GM23338 (cell line): ENCODE results near the gene CHD9. TPM values are rescaled to one million over a fixed set of nuclear protein-coding genes. Genes with fewer than 3 reads are reported as not detected.
A peak's percentile ranks its signal among the peaks of the same experiment; 100 is the strongest.

Experiments used
- ATAC-seq: fragments of 200-7000 bp; cut with Tn5 transposase; 3 replicates; pipeline ENCODE4 v1.9.1; 2020
- DNase-seq: peaks from one replicate; pipeline ENCODE4 v3.0.0-alpha.2; 2015; ENCODE audit warnings: low spot score
- H2AFZ ChIP-seq: fragments of 200-600 bp; sonication (generic); 2 replicates; pipeline ENCODE4 v1.8.0; 2016; ENCODE audit warnings: antibody characterized with exemption, mild to moderate bottlenecking, moderate library complexity
- H3F3A ChIP-seq: fragments of 200-600 bp; sonication (generic); replicated peaks from 2 replicates; pipeline ENCODE4 v1.8.0; 2017; ENCODE audit warnings: antibody characterized with exemption, mixed run types, low read depth
- H3K27ac ChIP-seq: fragments of 200-600 bp; sonication (generic); 2 replicates; pipeline ENCODE4 v1.6.1; 2016; ENCODE audit warnings: low read depth
- H3K27me3 ChIP-seq: fragments of 200-600 bp; sonication (generic); 2 replicates; pipeline ENCODE4 v1.8.0; 2016; ENCODE audit warnings: mild to moderate bottlenecking, mixed run types, moderate library complexity; ENCODE audit not compliant: insufficient read depth
- H3K36me3 ChIP-seq: fragments of 200-600 bp; sonication (generic); 2 replicates; pipeline ENCODE4 v1.8.0; 2016; ENCODE audit warnings: mild to moderate bottlenecking; ENCODE audit not compliant: insufficient read depth
- H3K4me1 ChIP-seq: fragments of 200-600 bp; sonication (generic); 2 replicates; pipeline ENCODE4 v1.8.0; 2016; ENCODE audit warnings: mild to moderate bottlenecking, moderate library complexity; ENCODE audit not compliant: insufficient read depth
- H3K4me2 ChIP-seq: fragments of 200-600 bp; sonication (generic); 2 replicates; pipeline ENCODE4 v1.7.1; 2017; ENCODE audit warnings: mixed run types
- H3K4me3 ChIP-seq: fragments of 200-600 bp; sonication (generic); 2 replicates; pipeline ENCODE4 v1.6.1; 2016; ENCODE audit warnings: mixed run types
- H3K79me2 ChIP-seq: fragments of 200-600 bp; sonication (generic); replicated peaks from 2 replicates; pipeline ENCODE4 v1.8.0; 2017; ENCODE audit warnings: mild to moderate bottlenecking; ENCODE audit not compliant: insufficient read depth
- H3K9me2 ChIP-seq: fragments of 200-600 bp; sonication (generic); 2 replicates; pipeline ENCODE4 v1.8.0; 2017; ENCODE audit not compliant: insufficient read depth
- H4K20me1 ChIP-seq: fragments of 200-600 bp; sonication (generic); replicated peaks from 2 replicates; pipeline ENCODE4 v1.8.0; 2017; ENCODE audit warnings: mild to moderate bottlenecking; ENCODE audit not compliant: insufficient read depth
- H3K27ac Mint-ChIP-seq: 2 replicates; pipeline ENCODE4 v1.8.0; 2020; ENCODE audit warnings: inconsistent platforms, mild to moderate bottlenecking, moderate library complexity, mixed read lengths
- H3K27me3 Mint-ChIP-seq: 3 replicates; pipeline ENCODE4 v1.8.0; 2022; ENCODE audit warnings: low read depth, mild to moderate bottlenecking, moderate library complexity, mixed read lengths, inconsistent platforms; ENCODE audit not compliant: insufficient read depth, poor library complexity
- H3K36me3 Mint-ChIP-seq: 3 replicates; pipeline ENCODE4 v1.8.0; 2021; ENCODE audit warnings: low read depth, mild to moderate bottlenecking, inconsistent platforms, moderate library complexity, mixed read lengths
- H3K4me1 Mint-ChIP-seq: 3 replicates; pipeline ENCODE4 v1.8.0; 2020; ENCODE audit warnings: mild to moderate bottlenecking, inconsistent platforms, mixed read lengths
- H3K4me3 Mint-ChIP-seq: 3 replicates; pipeline ENCODE4 v1.8.0; 2021; ENCODE audit warnings: moderate library complexity, mild to moderate bottlenecking, inconsistent platforms, mixed read lengths
- H3K9me3 Mint-ChIP-seq: 3 replicates; pipeline ENCODE4 v1.8.0; 2020; ENCODE audit warnings: moderate library complexity, mild to moderate bottlenecking, inconsistent platforms, mixed read lengths
- CREB1 ChIP-seq: fragments of 250-450 bp; sonication (Bioruptor Pico); IDR thresholded peaks from 2 replicates; pipeline ENCODE4 v1.5.0; 2020; ENCODE audit warnings: low read depth, mild to moderate bottlenecking, moderate library complexity
- EZH2 ChIP-seq: fragments of 200-600 bp; sonication (generic); IDR thresholded peaks from one replicate; pipeline ENCODE4 v1.8.0; 2017; ENCODE audit warnings: antibody characterized with exemption, mild to moderate bottlenecking, low read depth; ENCODE audit not compliant: unreplicated experiment
- EZH2phosphoT487 ChIP-seq: fragments of 200-600 bp; sonication (generic); IDR thresholded peaks from one replicate; pipeline ENCODE4 v1.8.1; 2018; ENCODE audit warnings: antibody characterized with exemption; ENCODE audit not compliant: unreplicated experiment
- JUNB ChIP-seq: IDR thresholded peaks from one replicate; pipeline ENCODE4 v1.6.1; 2016; ENCODE audit warnings: antibody characterized with exemption; ENCODE audit not compliant: unreplicated experiment
- POLR2AphosphoS5 ChIP-seq: IDR thresholded peaks from 2 replicates; pipeline ENCODE4 v1.6.1; 2016; ENCODE audit warnings: antibody characterized with exemption, low read depth
- STAT1 ChIP-seq: IDR thresholded peaks from one replicate; pipeline ENCODE4 v1.6.1; 2016; ENCODE audit warnings: antibody characterized with exemption; ENCODE audit not compliant: unreplicated experiment
- ZNF114 ChIP-seq: fragments of 250-450 bp; sonication (Bioruptor Pico); IDR thresholded peaks from 2 replicates; pipeline ENCODE4 v1.5.0; 2020; ENCODE audit warnings: mild to moderate bottlenecking, moderate library complexity
- ZNF331 ChIP-seq: fragments of 250-450 bp; sonication (Bioruptor Pico); IDR thresholded peaks from 2 replicates; pipeline ENCODE4 v1.5.0; 2020; ENCODE audit warnings: low read depth, mild to moderate bottlenecking, moderate library complexity
- polyA plus RNA-seq: library from polyadenylated mRNA; unstranded; fragments of >200 nt; fragmentation: Nextera tagmentation; extraction: Ambion mirVana; gene quantifications from 2 replicates; pipeline ENCODE4 v1.2.1, GENCODE V29; 2016
- total RNA-seq: library from RNA; depleted of rRNA; stranded (reverse); fragments of >200 nt; shearing (Covaris generic); gene quantifications from 2 replicates; pipeline ENCODE4 v1.2.3, GENCODE V29; 2014
- TF ChIP-seq, protein P1 (sequence below): IDR thresholded peaks from one replicate; pipeline ENCODE4 v1.6.1; 2018; ENCODE audit warnings: antibody characterized with exemption; ENCODE audit not compliant: unreplicated experiment

The CHD9 gene
- total and polyA plus RNA-seq, 2 experiments from 2014 or later = 18.8 to 46.6 TPM

DNA sequence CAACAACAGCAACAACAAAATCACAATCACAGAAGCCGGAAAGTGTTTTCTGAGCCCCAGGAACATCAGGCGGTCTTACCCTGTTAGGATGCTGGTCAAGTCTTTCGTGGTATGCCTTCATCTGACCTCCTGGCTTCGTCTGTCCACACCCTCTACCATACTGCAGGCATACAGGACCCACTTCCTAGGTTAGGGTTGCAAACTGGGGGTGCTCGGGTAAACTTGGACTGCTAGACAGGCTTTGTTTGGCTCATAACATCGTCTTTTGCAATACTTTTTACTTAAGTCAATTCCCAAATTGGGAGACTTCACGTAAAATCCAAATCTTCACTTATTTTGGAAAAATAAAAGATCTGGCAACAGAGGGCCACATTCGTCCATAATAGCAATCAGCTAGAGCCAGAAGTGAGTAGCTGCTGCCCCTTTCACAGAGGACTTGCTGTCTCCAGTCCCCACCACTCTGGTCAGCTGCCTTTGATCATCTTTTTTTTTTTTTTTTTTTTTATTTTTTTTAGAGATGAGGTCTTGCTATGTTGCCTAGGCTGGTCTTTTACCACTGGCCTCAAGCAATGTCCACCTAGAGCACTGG lies 30.0 kb downstream of the CHD9 start:
- no peak for TF ChIP-seq EZH2
- TF ChIP-seq, protein P1, sequence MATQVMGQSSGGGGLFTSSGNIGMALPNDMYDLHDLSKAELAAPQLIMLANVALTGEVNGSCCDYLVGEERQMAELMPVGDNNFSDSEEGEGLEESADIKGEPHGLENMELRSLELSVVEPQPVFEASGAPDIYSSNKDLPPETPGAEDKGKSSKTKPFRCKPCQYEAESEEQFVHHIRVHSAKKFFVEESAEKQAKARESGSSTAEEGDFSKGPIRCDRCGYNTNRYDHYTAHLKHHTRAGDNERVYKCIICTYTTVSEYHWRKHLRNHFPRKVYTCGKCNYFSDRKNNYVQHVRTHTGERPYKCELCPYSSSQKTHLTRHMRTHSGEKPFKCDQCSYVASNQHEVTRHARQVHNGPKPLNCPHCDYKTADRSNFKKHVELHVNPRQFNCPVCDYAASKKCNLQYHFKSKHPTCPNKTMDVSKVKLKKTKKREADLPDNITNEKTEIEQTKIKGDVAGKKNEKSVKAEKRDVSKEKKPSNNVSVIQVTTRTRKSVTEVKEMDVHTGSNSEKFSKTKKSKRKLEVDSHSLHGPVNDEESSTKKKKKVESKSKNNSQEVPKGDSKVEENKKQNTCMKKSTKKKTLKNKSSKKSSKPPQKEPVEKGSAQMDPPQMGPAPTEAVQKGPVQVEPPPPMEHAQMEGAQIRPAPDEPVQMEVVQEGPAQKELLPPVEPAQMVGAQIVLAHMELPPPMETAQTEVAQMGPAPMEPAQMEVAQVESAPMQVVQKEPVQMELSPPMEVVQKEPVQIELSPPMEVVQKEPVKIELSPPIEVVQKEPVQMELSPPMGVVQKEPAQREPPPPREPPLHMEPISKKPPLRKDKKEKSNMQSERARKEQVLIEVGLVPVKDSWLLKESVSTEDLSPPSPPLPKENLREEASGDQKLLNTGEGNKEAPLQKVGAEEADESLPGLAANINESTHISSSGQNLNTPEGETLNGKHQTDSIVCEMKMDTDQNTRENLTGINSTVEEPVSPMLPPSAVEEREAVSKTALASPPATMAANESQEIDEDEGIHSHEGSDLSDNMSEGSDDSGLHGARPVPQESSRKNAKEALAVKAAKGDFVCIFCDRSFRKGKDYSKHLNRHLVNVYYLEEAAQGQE = no peak
- Mint-ChIP-seq H3K36me3 (no peaks in the 10 kb centered on the region; the same call in none of the 3 replicates), H3K4me1 (peaks cover 60% of the 10 kb centered on the region), H3K27me3 (peaks cover 11% of the 10 kb centered on the region), H3K9me3 (no peaks in the 10 kb centered on the region), H3K27ac (no peak overlapping the region), H3K4me3 (no peak overlapping the region)
- no peak overlapping the region; the same call in 1 of the 2 replicates for H3K4me2 ChIP-seq
- no peak overlapping the region for H3K4me3 ChIP-seq
- H3K27me3 ChIP-seq = no peaks in the 10 kb centered on the region
- no peak for ATAC-seq
- no peak for DNase-seq
- H3K36me3 ChIP-seq = no peaks in the 10 kb centered on the region
- H2AFZ ChIP-seq = no peak overlapping the region
- H3K4me1 ChIP-seq = peaks cover 53% of the 10 kb centered on the region
- no peaks in the 10 kb centered on the region for H3F3A ChIP-seq
- H3K9me2 ChIP-seq = 0 out of 2 replicates have a peak, but pooled peaks cover under 1% of the 10 kb centered on the region
- no peaks in the 10 kb centered on the region for H4K20me1 ChIP-seq
- no peak overlapping the region for H3K27ac ChIP-seq
- peaks cover 18% of the 10 kb centered on the region for H3K79me2 ChIP-seq

DNA sequence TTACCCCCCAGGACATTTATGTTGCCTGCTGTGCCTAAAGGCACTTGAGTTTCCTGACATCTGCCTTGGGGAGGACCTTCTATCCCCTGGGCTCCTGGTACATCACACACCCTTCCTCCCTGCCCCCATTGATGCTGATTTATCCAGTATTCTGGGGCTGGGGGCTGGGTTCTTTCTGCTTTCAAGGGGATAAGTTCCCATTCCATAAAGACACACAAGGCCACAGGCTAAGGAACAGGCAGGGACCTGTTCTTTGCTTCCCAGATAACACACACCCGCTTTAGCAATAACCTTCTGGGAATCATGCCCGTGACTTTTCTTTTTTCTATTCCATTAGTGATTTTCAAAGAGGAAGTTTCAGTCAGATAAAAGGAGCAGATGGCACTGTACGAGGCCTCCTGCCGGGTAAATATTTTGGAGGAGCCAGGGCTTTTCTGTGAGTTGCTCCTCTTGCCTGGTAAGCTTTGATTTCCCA lies 30.6 kb downstream of the CHD9 start:
- H4K20me1 ChIP-seq = no peaks in the 10 kb centered on the region
- no peak overlapping the region for H3K27ac ChIP-seq
- peaks cover 51% of the 10 kb centered on the region for H3K4me1 ChIP-seq
- H2AFZ ChIP-seq = no peak overlapping the region
- no peak for ATAC-seq
- H3K4me3 ChIP-seq = no peak overlapping the region
- Mint-ChIP-seq H3K27me3 (peaks cover 12% of the 10 kb centered on the region), H3K4me1 (peaks cover 60% of the 10 kb centered on the region), H3K36me3 (no peaks in the 10 kb centered on the region; the same call in none of the 3 replicates), H3K4me3 (no peak overlapping the region), H3K27ac (no peak overlapping the region), H3K9me3 (no peaks in the 10 kb centered on the region)
- no peaks in the 10 kb centered on the region for H3K36me3 ChIP-seq
- H3K4me2 ChIP-seq = peak overlapping the region; percentile 70
- H3K9me2 ChIP-seq = no peaks in the 10 kb centered on the region
- DNase-seq = no peak
- no peaks in the 10 kb centered on the region for H3F3A ChIP-seq
- H3K27me3 ChIP-seq = no peaks in the 10 kb centered on the region
- H3K79me2 ChIP-seq = peaks cover 13% of the 10 kb centered on the region
- TF ChIP-seq POLR2AphosphoS5 (no peak), STAT1 (no peak), ZNF331 (CRISPR knock-in tag) (no peak), EZH2phosphoT487 (no peak), JUNB (no peak), CREB1 (CRISPR knock-in tag) (no peak), ZNF114 (CRISPR knock-in tag) (no peak), EZH2 (no peak)
- TF ChIP-seq, protein P1 = no peak
